NOMO-1 treated with dmso at 0.1 percent for 144 hours (cell line): ENCODE results near the gene ARHGAP21.
"Not testable (repeated sequence)": the region's sequence is repeated elsewhere in the genome, so short reads cannot be mapped to it uniquely, and the experiment has no call there.

Source experiments
- DNase-seq: peaks from one replicate; lab custom pipeline; 2025; ENCODE audit not compliant: unreplicated experiment; lab: John Stamatoyannopoulos, UW

ARHGAP21 gene

DNA sequence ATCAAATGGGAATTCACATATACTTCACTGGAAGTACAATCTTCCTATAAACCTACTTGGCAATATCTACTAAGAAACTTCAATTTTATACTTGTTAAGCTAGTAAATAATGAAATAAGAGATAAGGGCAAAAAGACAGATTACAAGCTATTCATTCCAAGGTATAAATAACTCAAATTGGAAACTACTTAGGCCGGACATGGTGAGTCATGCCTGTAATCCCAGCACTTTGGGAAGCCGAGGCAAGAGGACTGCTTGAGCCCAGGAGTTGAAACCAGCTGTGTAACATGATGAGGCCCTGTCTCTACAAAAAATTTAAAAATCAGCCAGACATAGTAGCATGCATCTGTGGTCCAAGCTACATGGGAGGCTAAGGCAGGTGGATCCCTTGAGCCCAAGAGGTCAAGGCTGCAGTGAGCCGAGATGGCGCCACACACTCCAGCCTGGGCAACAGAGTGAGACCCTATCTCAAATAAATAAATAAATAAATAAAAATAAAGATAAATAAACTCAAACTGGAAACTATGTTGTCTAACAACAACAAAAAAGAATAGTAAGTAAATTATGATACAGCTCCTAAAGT, 37.6 kb downstream of the ARHGAP21 start:
- DNase-seq, result no peak

DNA sequence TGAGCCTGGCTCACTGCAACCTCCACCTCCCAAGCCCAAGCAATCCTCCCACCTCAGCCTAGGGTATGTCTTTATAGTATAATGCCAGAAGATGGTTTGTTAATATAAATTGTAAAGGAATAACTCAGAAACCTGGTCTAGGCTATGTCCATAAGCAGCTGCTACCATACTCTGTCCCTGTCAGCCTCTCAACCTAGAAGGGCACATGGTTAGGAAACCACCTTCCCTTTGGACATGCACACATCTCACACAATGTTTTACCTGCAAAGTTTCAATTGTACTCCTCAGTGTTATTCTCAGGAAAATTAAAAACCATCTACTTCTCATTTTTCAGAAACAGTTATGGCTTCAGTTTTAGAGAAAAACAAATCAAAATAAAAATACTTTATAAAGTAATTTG, 40.1 kb downstream of the ARHGAP21 start:
- no peak for DNase-seq

DNA sequence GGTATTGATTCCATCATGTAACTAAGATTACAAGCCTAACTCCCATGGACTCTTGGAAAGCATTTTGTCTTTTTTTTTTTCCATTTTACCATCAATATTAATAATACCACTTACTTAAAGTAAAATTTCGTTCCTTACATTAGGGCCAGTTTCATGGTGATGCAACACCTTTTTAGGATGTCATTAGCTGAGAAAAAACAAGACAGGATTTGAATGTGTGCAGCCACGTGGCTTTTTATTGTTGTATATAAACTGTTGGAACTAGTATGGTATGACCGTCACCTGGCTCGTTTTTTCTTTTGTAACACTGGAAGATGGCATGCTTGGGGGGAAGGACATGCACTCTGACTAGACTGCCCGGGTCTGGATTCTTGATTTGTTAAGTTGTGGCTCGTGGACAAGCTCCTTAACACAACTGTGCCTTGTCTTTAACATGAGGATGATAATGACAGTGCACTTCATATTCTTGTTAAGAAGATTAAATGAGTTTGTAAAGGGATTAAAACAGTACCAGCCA, 42.1 kb downstream of the ARHGAP21 start:
- no peak for DNase-seq

DNA sequence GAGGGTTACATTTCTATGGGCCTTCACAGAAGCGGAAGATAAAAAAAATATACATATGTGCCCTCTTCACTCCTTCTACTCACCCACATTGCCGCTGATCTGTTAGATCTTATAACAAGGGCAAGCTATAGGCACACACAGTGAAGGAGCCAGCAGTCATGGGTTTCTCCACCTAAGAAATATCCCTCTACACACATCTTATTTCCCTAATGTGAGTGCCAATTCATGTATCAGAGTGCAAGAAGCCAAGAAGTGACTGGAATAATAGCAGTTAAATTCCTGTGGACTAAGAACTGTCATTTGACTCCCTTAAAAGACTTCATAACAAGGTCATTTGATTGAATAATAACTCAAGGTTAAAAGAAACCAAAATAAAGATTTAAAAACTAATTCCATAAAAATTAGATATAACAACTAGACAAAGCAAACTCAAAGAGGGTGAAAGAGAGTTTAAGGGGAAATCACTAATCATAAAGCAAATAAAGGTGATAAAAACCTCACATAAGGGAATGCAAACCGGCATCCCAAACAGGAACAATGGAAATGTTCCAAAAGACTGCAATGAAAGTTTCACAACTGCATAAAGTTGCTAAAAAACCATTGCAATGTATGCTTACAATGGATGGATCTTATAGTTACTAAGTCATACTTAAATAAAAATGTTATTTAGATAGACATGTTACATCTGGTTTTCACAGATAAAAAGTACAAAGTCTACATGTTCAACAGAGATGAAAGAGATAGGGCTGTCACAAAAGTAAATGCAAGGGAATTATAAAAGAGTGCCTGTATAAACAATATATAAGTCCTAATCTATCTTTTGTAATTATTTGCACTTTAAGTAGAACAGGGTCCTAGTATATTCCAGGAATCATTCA, 42.8 kb downstream of the ARHGAP21 start:
- no peak for DNase-seq

DNA sequence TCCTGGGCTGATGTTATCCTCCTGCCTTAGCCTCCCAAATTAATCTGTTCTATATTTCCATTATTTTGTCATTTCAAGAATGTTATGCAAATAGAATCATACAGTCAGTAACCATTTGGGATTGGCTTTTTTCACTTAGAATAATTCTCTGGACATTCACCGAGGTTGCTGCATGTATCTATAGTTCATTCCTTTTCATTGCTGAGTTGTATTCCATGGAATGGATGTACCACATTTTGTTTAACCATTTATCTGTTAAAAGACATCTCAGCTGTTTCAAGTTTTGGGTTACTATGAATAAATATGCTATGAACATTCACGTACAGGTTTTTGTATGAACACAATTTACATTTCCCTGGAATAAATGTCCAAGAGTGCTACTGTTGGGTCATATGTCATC, 44.9 kb downstream of the ARHGAP21 start:
- no peak for DNase-seq

DNA sequence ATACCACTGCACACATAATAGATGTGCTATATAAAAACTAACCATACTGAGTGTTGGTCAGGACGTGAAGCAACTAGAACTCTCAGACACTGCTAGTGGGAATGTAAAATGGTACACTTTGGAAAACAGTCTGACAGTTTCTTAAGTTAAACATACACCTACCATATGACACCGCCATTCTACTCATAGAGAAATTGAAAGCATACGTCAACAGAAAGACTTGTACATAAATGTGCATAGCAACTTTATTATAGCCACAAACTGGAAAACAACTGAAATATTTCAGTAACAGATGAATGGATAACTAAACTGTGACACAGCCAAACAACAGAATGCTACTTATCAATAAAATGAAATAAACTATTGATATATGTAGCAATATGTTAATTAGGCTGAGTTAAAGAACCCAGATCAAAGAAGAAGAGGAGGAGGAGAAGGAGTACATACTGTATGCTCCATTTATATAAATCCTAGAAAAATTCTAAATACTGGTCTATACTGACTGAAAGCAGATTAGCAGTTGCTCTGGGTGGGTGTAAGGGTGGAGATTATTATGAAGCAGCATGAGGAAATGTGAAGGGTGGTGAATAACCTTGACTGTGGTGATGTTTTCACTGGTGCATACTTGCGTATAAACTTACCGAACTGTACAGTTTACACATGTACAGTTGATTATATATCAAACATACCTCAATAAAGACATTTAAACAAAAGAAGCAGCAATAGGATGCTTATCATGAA, 48.6 kb downstream of the ARHGAP21 start:
- no peak for DNase-seq

DNA sequence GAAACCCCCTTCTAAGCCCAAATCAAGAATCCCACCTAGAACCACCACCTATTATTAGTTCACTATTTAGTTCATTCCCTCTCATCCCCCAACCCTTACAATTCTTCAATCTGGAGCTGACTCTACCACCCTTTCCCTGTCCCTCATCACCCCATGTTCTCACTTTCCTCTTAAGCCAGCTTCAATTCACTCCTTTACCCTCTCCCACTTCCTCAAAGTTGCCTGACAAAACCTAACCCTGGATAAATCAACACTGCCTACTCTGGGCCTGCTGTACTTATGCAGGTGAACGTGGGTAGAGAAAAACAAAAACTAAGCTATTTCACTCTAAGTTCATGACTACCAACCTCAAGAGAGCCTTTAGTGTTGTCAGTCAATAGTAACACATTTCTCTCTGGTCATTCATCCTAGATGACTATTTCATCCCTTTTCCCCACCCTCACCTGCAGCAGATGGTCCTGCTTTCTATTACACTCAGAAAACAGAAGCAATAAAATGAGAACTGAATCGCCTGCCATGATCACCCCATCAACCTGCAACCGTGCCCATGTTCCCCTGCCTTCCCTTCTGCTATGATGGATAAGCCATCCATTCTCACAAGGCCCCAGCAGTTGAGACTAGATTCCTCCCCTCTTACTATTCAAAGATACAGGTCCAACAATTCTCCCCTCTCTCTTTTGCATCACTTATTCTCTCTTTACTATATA, 52.6 kb downstream of the ARHGAP21 start:
- DNase-seq, result no peak

DNA sequence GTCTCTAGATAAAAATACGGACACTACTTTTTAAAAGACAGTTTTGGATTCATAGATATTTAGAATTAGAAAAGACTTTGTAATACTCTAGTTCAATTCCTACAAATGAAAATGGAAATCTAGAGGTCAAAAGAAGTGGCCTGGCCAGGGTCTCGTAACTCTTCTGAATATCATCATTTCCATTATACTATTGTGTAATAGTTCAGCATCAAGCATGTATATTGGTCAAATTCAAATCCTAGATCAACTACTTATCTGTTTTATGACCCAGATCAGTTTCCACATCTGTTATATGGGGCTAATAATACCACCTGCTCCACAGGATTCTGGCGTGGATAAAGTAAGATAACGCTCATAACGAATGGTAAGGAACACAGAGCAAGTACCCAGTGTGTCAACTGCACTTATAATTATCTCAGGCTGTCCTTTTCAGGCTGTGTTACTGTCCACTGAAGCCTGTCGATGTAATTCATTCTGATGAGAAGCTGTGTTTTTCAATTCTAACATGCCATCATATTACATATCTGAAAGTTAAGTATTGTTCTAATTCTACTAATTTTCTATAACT, 54.3 kb downstream of the ARHGAP21 start:
- DNase-seq, result no peak

DNA sequence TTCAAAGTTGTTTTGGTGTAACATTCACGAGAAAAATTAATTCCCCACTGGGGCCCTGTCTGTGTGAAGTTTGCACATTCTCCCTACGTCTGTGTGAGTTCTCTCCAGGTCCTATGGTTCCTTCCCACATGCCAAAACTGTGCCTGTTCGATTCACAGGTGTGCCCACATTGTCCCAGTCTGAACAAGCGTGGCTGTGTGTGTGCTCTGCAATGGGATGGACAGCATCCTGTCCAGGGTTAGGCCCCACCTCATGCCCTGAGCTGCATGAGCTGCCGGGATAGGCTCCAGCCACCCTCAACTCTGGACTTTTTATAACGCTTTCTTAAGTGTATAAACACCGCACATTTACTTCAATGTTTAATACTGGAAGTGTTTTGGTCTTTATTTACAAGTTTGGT, 55.4 kb downstream of the ARHGAP21 start:
- DNase-seq, result no peak

DNA sequence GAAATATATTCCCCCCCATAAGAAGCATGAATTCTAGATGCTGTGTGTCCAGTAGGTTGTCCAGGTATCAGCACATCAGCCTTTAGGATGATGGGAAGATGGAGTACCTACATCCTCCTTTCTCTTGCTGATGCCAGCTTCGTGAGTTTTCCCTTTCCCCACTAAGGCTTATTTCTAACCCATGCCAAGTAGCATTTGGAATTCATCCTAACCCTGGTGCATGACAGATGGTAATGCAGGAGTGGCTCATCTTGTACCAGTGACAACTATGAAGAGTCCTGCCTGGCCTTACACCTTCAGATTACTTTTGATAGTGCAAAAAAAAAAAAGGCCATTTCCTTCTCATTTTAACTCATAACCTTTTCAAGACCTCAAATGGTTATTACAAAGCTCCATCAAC, 58.7 kb downstream of the ARHGAP21 start:
- DNase-seq, result no peak

DNA sequence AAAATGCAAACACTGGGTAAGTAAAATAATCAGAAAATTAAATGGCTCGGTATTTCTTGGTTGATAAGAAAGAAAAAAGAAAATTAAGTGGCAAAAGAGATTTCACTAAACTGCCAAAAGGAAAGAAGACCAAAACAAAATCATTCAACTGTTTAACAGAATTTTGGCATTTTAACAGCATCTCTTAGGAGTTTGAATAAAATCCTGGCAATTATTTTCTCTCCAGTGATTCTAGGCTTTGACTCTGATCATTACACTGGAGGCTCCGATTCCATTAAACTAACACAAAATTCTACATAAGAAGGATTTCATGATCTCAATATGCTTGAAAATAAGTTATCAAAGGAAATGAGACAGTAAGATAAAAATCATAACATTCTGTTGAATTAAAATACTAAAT, 62.3 kb downstream of the ARHGAP21 start:
- no peak for DNase-seq

DNA sequence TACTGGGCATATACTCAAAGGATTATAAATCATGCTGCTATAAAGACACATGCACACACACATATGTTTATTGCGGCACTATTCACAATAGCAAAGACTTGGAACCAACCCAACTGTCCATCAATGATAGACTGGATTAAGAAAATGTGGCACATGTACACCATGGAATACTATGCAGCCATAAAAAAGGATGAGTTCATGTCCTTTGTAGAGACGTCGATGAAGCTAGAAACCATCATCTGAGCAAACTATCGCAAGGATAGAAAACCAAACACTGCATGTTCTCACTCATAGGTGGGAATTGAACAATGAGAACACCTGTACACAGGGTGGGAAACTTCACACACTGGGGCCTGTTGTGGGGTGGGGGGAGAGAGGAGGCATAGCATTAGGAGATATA, 65.4 kb downstream of the ARHGAP21 start:
- not testable (repeated sequence) for DNase-seq

DNA sequence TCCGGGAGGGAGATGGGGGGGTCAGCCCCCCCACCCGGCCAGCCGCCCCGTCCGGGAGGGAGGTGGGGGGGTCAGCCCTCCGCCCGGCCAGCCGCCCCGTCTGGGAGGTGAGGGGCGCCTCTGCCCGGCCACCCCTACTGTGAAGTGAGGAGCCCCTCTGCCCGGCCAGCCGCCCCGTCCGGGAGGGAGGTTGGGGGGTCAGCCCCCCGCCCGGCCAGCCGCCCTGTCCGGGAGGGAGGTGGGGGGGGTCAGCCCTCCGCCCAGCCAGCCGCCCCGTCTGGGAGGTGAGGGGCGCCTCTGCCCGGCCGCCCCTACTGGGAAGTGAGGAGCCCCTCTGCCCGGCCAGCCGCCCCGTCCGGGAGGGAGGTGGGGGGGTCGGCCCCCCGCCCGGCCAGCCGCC, 67.4 kb downstream of the ARHGAP21 start:
- not testable (repeated sequence) for DNase-seq

DNA sequence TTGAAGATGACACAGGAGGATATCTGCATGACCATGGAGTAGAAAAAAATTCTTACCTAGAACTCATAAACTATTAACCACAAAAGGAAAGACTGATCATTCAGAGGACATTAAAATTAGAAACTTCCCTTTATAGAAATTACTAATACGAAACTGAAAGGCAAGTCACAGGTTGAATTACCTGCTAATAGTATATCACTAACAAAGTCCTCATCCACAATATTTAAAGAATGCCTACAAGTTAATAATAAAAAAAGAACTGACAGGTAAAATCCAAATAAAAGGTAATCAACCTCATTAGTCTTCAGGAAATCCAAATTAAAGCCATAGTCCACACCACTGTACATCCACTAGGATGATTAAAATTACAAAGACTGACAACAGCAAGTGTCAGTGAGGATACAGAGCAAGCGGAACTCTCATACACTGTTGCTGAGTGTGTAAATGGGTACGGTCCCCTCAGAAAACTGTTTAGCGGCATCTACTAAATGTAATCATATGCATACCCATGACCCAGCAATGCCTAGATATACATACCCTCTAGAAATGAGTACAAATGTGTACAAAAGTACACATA, 71.2 kb downstream of the ARHGAP21 start:
- no peak for DNase-seq

DNA sequence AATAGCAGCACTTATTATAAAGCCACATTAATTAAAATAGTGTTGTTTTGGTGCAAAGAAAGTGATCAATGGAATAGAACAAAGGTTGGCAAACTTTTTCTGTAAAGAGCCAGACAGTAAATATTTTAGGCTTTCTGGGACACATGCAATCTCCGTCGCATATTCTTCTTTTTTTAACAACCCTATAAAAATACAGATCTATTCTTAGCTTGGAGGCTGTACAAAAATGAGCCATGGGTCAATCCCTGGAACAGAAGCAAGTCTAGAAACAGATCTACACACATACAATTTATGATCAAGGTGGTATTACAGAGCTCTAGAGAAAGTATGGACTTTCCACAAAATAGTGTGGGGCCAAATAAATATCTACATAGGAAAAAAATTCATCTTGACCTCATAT, 71.8 kb downstream of the ARHGAP21 start:
- DNase-seq, result no peak

DNA sequence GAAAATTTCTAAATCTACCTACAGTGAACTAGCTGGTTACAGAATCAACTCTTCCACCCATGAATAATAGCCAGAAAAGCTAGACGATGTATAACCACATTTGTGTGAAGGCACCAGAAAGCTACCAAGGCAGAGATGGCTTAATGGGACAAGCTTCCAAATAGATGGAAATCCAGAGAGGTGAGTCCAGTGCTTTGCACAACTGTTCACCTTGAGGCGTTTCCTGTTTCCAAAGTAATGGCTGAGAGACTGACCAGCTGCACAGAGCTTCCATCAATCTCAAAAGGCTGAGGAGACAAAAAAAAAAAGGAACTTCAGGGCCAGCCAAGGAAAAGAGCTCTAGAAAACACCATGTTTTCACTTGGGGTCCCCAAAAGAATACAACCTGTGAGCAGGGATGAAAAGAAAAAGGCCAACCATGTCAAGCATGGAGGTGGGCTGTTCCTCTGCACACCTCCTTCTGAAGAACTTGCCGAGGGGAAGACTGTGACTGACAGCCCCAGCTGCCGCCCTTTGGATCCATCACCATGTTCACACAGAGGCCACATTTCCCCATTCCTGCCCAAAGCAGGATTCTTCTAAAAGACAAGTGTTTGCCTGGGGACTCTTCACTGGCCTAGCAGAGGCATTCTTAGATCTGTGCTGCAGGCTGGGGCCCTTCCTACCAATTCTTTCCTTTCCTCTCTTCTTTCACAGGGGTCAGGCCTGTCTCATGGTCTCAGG, 72.9 kb downstream of the ARHGAP21 start:
- DNase-seq, result no peak

DNA sequence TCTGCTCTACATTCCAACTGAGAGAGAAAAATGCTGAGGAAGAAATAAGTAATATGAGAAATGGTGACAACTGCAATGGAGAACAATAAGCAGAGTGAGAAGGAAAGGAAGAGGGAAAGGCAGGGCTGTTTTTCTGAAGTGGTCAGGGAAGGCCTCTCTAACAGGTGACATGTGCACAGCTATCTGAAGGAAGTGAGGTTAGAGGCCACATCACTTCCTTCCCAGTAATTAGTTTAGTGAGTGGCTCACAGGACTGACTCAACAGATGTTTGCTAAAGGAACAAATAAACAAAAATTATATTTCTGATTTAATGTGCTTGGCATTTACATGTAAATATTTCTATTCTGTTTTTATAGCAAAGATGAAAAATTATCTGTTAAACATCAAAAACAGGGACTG, 77.9 kb downstream of the ARHGAP21 start:
- DNase-seq, result no peak

DNA sequence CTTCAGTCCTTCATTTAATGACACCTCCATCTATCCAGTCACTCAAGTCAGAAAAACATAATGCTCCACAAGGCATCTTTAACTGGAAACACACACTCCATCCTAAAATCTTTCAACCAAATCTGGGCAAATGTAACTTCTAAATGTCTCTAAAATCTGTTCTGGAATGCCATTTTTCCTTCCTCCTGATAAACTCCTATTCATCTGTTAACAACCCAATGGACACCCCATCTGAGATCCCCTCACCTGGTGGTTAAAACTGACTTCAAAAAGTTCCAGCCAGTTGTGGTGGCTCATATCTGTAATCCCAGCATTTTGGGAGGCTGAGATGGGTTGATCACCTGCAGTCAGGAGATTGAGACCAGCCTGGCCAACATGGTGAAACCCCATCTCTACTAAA, 78.7 kb downstream of the ARHGAP21 start:
- no peak for DNase-seq

DNA sequence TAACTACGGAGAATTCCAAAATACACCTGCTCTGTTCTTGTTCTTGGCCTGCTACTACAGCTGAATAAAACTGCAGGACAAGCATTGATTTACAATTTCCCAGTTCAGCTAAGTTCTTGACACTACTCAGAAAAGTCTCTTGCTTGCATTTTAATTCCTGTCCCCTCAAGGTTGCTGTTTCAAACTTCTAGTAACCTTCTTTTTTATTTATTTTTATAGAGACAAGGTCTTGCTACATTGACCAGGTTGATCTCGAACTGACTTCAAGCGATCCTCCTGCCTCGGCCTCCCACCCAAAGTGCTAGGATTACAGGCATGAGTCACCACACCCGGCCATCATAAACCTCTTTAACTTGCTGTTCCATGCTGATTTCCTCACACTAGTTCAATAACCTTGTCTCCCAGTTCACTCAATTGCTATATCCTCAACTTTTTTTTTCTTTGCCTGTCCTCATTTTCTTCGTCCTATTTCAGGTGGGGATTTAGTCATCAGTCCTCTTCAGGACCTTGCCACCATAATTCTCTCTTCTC, 79.9 kb downstream of the ARHGAP21 start:
- no peak for DNase-seq
